ENCODE measurements around the gene NOTUM.

DNA sequence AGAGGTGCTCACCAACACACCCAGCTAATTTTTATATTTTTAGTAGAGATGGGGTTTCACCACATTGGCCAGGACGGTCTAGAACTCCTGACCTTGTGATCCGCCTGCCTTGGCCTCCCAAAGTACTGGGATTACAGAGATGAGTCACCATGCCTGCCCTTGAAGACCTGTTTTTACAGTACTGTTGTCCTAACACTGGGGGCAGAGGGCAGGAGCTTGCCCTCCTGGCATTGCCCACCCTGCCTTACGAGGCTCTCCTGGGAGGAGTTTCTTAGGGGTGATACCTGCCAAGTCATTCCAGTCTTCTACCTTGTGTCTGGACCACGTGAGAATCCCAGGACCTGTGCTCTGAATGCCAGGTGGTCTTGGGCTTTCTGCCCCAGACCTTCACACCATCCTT lies 19.1 kb upstream of the NOTUM start:
- TF ChIP-seq SRSF3 (IDR thresholded peaks at IDR 0.05; ENCODE audit: insufficient read depth, low read length), result no peak
- TF ChIP-seq, protein P1, sequence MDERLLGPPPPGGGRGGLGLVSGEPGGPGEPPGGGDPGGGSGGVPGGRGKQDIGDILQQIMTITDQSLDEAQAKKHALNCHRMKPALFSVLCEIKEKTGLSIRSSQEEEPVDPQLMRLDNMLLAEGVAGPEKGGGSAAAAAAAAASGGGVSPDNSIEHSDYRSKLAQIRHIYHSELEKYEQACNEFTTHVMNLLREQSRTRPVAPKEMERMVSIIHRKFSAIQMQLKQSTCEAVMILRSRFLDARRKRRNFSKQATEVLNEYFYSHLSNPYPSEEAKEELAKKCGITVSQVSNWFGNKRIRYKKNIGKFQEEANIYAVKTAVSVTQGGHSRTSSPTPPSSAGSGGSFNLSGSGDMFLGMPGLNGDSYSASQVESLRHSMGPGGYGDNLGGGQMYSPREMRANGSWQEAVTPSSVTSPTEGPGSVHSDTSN (CRISPR knock-in tag; IDR thresholded peaks at IDR 0.05; ENCODE audit: low read depth), result no peak
- TF ChIP-seq, protein P1 (tag; conservative IDR thresholded peaks at IDR 0.05; ENCODE audit: low read depth), result no peak
